Stimulated activated CD4-positive, alpha-beta T cell treated with anti-CD3 and anti-CD28 coated beads, Interleukin-4, amount 100 ng/mL, for 48 hours (primary cell): ENCODE measurements around the gene SHROOM3.

Source experiments
- DNase-seq, 2 donors: peaks; one replicate each; pipeline ENCODE4 v3.0.0-alpha.2; 2020; ENCODE audit warnings: low read depth in 2 of 2

SHROOM3 gene

DNA sequence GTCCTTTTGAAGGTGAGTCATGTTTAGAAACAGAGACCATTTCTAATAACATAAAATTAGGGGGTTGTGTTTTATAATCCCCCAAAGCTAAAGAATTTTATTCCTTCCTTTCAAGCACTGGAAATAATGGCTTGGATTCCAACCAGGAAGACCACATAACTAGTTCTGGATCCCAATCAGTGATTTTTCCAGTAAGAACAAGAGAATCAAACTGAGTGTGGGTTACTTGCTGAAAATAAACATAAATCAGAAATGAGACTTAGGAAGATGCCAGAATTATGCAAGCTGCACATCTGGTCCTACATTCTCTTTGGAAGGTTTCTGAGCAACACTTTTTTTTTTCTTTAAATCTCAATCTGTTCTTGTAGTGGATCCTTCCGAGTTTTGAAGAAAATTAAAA, 386.6 kb downstream of the SHROOM3 start:
- no peak for DNase-seq

DNA sequence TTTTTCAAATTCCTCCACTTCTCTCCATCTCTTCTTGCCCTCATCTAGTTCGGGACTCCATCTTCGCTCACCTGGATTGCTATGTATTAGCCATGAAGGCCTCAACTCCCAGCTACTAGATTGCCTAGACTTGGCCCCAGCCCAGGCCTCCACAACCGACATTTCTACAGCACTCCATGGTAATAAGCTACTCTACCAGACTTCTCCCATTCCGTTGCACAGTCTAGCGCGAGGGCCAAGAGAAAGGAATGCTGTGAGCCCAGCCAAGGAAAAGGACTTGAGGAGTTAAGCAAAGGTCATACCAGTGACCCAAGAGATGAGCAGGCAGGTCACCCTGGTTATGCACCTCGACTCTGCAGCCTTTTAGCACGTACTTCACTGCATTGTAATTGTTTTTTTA, 387.3 kb downstream of the SHROOM3 start:
- no peak for DNase-seq

DNA sequence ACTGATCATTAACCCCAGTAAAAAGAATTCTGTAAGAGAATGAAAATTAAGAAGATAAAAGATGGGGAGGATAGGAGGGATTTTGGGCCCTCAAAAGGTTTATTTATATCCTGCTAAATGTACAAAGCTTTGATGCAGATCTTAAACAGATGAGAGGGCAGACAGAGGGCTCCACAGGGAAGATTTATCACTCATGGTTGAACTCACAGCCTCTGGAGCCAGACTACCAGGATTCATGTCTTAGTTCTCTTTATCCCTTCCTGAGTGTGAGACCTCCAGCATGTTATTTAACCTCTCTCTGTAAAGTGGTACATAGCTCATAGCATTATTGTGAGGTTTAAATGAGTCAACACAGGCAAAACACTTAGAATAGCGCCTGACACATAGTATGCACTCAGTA, 388.5 kb downstream of the SHROOM3 start:
- DNase-seq, result no peak

DNA sequence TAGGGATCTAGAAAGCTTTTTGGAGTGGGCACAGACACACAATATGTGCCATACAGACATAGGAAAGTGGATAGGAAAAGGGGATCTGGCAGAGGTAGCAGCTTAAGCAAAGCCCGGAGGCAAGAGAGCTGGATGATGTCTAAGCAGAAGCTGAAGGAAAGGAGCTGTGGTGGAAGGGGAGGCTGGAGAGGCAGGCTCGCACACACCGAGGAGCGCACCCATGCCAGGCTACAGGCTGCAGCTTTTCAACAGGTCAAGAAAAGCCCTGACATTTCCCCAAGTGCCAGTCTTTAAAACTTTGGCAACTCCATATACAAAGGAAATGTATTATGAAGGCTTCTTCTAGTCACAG, 395.6 kb downstream of the SHROOM3 start:
- no peak for DNase-seq

- DNase-seq, result no peak
Observed at GRCh38 chr4:76830964-76831703, 396.1 kb downstream of the SHROOM3 start.

GRCh38 chr4:76831711-76832373, 396.8 kb downstream of the SHROOM3 start:
- DNase-seq, result no peak
